ENCODE measurements around the gene NECAB2.
A peak's percentile ranks its signal among the peaks of the same experiment; 100 is the strongest.

Gene NECAB2

DNA sequence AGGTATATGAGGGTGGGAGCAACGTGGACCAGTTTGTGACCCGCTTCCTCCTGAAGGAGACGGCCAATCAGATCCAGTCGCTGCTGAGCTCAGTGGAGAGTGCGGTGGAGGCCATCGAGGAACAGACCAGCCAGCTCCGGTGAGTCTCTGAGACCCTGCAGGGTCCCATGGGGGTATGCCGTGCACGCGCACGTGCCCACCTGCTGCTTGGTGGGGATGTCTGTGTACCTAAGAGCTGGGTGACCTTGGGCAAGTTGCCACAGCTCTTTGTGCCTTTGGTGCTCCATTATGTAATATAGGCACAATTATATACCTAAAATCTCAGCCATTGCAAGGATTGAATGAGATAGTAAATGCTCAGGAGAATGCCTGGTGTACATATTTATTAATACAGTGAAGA, 22.4 kb downstream of the NECAB2 start:
- no peak for TF ChIP-seq ZNF565 (CRISPR knock-in tag; conservative IDR thresholded peaks at IDR 0.05; ENCODE audit: low read depth)
- TF ChIP-seq PPARA (CRISPR knock-in tag; IDR thresholded peaks at IDR 0.05; ENCODE audit: borderline replicate concordance): no peak
- no peak for TF ChIP-seq ZFP3 (CRISPR knock-in tag; IDR thresholded peaks at IDR 0.05)
- no peak for TF ChIP-seq POU6F1 (CRISPR knock-in tag; IDR thresholded peaks at IDR 0.05; ENCODE audit: borderline replicate concordance, low read depth)
- no peak for TF ChIP-seq ARNTL (CRISPR knock-in tag; IDR thresholded peaks at IDR 0.05; ENCODE audit: borderline replicate concordance, low read depth)
- TF ChIP-seq CSRNP3 (CRISPR knock-in tag; IDR thresholded peaks at IDR 0.05): no peak
- no peak for TF ChIP-seq ZC3H10 (CRISPR knock-in tag; IDR thresholded peaks at IDR 0.05)
- TF ChIP-seq CREB5 (CRISPR knock-in tag; IDR thresholded peaks at IDR 0.05; ENCODE audit: low read depth): no peak
- no peak for TF ChIP-seq TSHZ2 (CRISPR knock-in tag; IDR thresholded peaks at IDR 0.05)
- no peak for TF ChIP-seq CSDC2 (CRISPR knock-in tag; IDR thresholded peaks at IDR 0.05)
- no peak for TF ChIP-seq ISL1 (CRISPR knock-in tag; IDR thresholded peaks at IDR 0.05)
- no peak for TF ChIP-seq ZFP30 (CRISPR knock-in tag; IDR thresholded peaks at IDR 0.05)
- TF ChIP-seq RARB (CRISPR knock-in tag; IDR thresholded peaks at IDR 0.05): no peak
- TF ChIP-seq GLIS3 (CRISPR knock-in tag; IDR thresholded peaks at IDR 0.05): no peak
- TF ChIP-seq ZNF70 (CRISPR knock-in tag; IDR thresholded peaks at IDR 0.05): no peak
- no peak for TF ChIP-seq ZNF8 (CRISPR knock-in tag; IDR thresholded peaks at IDR 0.05)
- no peak for TF ChIP-seq ESRRG (CRISPR knock-in tag; IDR thresholded peaks at IDR 0.05)
- TF ChIP-seq BACH2 (CRISPR knock-in tag; IDR thresholded peaks at IDR 0.05; ENCODE audit: borderline replicate concordance): no peak
- no peak for TF ChIP-seq TCF4 (CRISPR knock-in tag; IDR thresholded peaks at IDR 0.05; ENCODE audit: borderline replicate concordance)
- no peak for TF ChIP-seq SNAI2 (CRISPR knock-in tag; IDR thresholded peaks at IDR 0.05)
- ATAC-seq: no peak

- ATAC-seq: peak; percentile 25; the same call in 1 of the 3 replicates
- TF ChIP-seq CSDC2 (CRISPR knock-in tag; IDR thresholded peaks at IDR 0.05) (no peak), ARNTL (CRISPR knock-in tag; IDR thresholded peaks at IDR 0.05; ENCODE audit: borderline replicate concordance, low read depth) (no peak), CREB5 (CRISPR knock-in tag; IDR thresholded peaks at IDR 0.05; ENCODE audit: low read depth) (no peak), ZFP30 (CRISPR knock-in tag; IDR thresholded peaks at IDR 0.05) (no peak), TSHZ2 (CRISPR knock-in tag; IDR thresholded peaks at IDR 0.05) (no peak)
These were observed 24.6 kb downstream of the NECAB2 start for GRCh38 chr16:83992624-83993023.
